Measurements from ENCODE around the gene PPIF. TPM values are rescaled to one million over a fixed set of nuclear protein-coding genes. Genes with fewer than 3 reads are reported as not detected.

PPIF gene
- total RNA-seq, 1 experiment from 2014 or later = 133 TPM

DNA sequence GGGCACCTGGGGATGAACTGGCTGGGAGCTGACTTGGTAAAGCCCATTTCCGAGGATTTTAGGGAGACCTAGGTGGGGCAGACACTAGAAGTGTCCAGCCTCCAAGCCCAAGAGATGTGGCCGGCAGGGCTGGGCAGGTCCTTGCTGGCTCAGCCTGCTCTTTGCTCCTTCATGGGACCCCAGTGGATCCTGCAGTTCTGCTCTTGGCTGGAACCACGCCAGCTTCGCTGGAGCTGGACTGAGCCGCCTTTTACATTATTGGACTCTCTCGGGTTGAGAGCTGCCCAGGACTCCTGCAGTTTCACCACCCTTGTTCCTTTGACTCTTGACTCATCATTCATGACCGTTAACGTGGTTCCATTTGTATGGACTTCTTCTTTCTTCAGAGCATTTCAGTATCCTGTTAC is 5.7 kb downstream of the PPIF start:
- no peak overlapping the region for H3K4me3 ChIP-seq (ENCODE audit: low read depth, low read length)
- BruUV-seq (replicated peaks) = no TSS peak
- no peaks in the 10 kb centered on the region for H3K27me3 Mint-ChIP-seq (ENCODE audit: insufficient read depth, unreplicated experiment)
- no peaks in the 10 kb centered on the region for H3K9me3 Mint-ChIP-seq (ENCODE audit: unreplicated experiment)
- no peak for DNase-seq
- peaks cover 7% of the 10 kb centered on the region for H3K4me1 ChIP-seq
- H3K36me3 ChIP-seq (ENCODE audit: control insufficient read depth, insufficient read depth, low read length) = peaks cover 22% of the 10 kb centered on the region
- intact Hi-C loops (cut with micrococcal nuclease; ENCODE audit: unreplicated experiment) = no loop called here
- no peaks in the 10 kb centered on the region for H3K9me3 ChIP-seq
- peaks cover 90% of the 10 kb centered on the region for H3K36me3 Mint-ChIP-seq (ENCODE audit: insufficient read depth, unreplicated experiment)
- H3K27me3 ChIP-seq (replicated peaks; ENCODE audit: control insufficient read depth, insufficient read depth, low read length) = no peaks in the 10 kb centered on the region
- peaks cover 3% of the 10 kb centered on the region for H3K4me1 Mint-ChIP-seq (ENCODE audit: low read depth, unreplicated experiment)
- ChIA-PET CTCF (no interaction called here), POLR2A (no interaction called here)
- no peak overlapping the region for H3K27ac Mint-ChIP-seq (ENCODE audit: unreplicated experiment)
- no peak overlapping the region for H3K4me3 Mint-ChIP-seq (ENCODE audit: unreplicated experiment)
- TF ChIP-seq, protein P1, sequence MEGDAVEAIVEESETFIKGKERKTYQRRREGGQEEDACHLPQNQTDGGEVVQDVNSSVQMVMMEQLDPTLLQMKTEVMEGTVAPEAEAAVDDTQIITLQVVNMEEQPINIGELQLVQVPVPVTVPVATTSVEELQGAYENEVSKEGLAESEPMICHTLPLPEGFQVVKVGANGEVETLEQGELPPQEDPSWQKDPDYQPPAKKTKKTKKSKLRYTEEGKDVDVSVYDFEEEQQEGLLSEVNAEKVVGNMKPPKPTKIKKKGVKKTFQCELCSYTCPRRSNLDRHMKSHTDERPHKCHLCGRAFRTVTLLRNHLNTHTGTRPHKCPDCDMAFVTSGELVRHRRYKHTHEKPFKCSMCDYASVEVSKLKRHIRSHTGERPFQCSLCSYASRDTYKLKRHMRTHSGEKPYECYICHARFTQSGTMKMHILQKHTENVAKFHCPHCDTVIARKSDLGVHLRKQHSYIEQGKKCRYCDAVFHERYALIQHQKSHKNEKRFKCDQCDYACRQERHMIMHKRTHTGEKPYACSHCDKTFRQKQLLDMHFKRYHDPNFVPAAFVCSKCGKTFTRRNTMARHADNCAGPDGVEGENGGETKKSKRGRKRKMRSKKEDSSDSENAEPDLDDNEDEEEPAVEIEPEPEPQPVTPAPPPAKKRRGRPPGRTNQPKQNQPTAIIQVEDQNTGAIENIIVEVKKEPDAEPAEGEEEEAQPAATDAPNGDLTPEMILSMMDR (IDR thresholded peaks at IDR 0.05; ENCODE audit: insufficient read depth in 1 of 2, low read depth in 1 of 2, low read length in 1 of 2, severe bottlenecking in 1 of 2, unreplicated experiment in 1 of 2) = no peak

DNA sequence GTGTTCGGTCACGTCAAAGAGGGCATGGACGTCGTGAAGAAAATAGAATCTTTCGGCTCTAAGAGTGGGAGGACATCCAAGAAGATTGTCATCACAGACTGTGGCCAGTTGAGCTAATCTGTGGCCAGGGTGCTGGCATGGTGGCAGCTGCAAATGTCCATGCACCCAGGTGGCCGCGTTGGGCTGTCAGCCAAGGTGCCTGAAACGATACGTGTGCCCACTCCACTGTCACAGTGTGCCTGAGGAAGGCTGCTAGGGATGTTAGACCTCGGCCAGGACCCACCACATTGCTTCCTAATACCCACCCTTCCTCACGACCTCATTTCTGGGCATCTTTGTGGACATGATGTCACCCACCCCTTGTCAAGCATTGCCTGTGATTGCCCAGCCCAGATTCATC is 6.5 kb downstream of the PPIF start:
- intact Hi-C loops (cut with micrococcal nuclease; ENCODE audit: unreplicated experiment) = no loop called here
- Mint-ChIP-seq H3K27me3 (ENCODE audit: insufficient read depth, unreplicated experiment) (no peaks in the 10 kb centered on the region), H3K4me3 (ENCODE audit: unreplicated experiment) (no peak overlapping the region), H3K9me3 (ENCODE audit: unreplicated experiment) (no peaks in the 10 kb centered on the region), H3K27ac (ENCODE audit: unreplicated experiment) (no peak overlapping the region), H3K4me1 (ENCODE audit: low read depth, unreplicated experiment) (peaks cover 8% of the 10 kb centered on the region), H3K36me3 (ENCODE audit: insufficient read depth, unreplicated experiment) (peaks cover 83% of the 10 kb centered on the region)
- BruUV-seq (replicated peaks) = no TSS peak
- CTCF ChIA-PET = interaction anchor here (0.6 kb wide), 1 partner anchor 36 kb away, joined by 3 read pairs; no protein-coding TSS in a partner anchor
- no peaks in the 10 kb centered on the region for H3K27me3 ChIP-seq (replicated peaks; ENCODE audit: control insufficient read depth, insufficient read depth, low read length)
- H3K9me3 ChIP-seq = no peaks in the 10 kb centered on the region
- no peak overlapping the region for H3K4me3 ChIP-seq (ENCODE audit: low read depth, low read length)
- H3K4me1 ChIP-seq = peaks cover 15% of the 10 kb centered on the region
- POLR2A ChIA-PET = interaction anchor here (0.5 kb wide), 1 partner anchor 853 kb away, joined by 4 read pairs; no protein-coding TSS in a partner anchor
- TF ChIP-seq, protein P1 (IDR thresholded peaks at IDR 0.05; ENCODE audit: insufficient read depth in 1 of 2, low read depth in 1 of 2, low read length in 1 of 2, severe bottlenecking in 1 of 2, unreplicated experiment in 1 of 2) = no peak
- H3K36me3 ChIP-seq (ENCODE audit: control insufficient read depth, insufficient read depth, low read length) = peaks cover 22% of the 10 kb centered on the region
- DNase-seq = no peak

DNA sequence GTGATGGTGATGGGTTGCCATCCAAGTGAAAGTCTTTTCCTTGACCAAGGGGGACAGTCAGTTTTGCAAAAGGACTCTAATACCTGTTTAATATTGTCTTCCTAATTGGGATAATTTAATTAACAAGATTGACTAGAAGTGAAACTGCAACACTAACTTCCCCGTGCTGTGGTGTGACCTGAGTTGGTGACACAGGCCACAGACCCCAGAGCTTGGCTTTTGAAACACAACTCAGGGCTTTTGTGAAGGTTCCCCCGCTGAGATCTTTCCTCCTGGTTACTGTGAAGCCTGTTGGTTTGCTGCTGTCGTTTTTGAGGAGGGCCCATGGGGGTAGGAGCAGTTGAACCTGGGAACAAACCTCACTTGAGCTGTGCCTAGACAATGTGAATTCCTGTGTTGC is 6.9 kb downstream of the PPIF start:
- H3K4me1 ChIP-seq = peaks cover 17% of the 10 kb centered on the region
- Mint-ChIP-seq H3K27ac (ENCODE audit: unreplicated experiment) (no peak overlapping the region), H3K27me3 (ENCODE audit: insufficient read depth, unreplicated experiment) (no peaks in the 10 kb centered on the region), H3K36me3 (ENCODE audit: insufficient read depth, unreplicated experiment) (peaks cover 79% of the 10 kb centered on the region), H3K9me3 (ENCODE audit: unreplicated experiment) (no peaks in the 10 kb centered on the region), H3K4me3 (ENCODE audit: unreplicated experiment) (no peak overlapping the region), H3K4me1 (ENCODE audit: low read depth, unreplicated experiment) (peaks cover 8% of the 10 kb centered on the region)
- ChIA-PET POLR2A (interaction anchor here (0.5 kb wide), 1 partner anchor 852 kb away, joined by 4 read pairs; no protein-coding TSS in a partner anchor), CTCF (interaction anchor here (0.6 kb wide), 1 partner anchor 36 kb away, joined by 3 read pairs; no protein-coding TSS in a partner anchor)
- TF ChIP-seq, protein P1 (IDR thresholded peaks at IDR 0.05; ENCODE audit: insufficient read depth in 1 of 2, low read depth in 1 of 2, low read length in 1 of 2, severe bottlenecking in 1 of 2, unreplicated experiment in 1 of 2) = no peak
- no peak overlapping the region for H3K4me3 ChIP-seq (ENCODE audit: low read depth, low read length)
- no peaks in the 10 kb centered on the region for H3K9me3 ChIP-seq
- H3K36me3 ChIP-seq (ENCODE audit: control insufficient read depth, insufficient read depth, low read length) = peaks cover 22% of the 10 kb centered on the region
- BruUV-seq (replicated peaks) = TSS peak; percentile 10
- intact Hi-C loops (cut with micrococcal nuclease; ENCODE audit: unreplicated experiment) = no loop called here
- H3K27me3 ChIP-seq (replicated peaks; ENCODE audit: control insufficient read depth, insufficient read depth, low read length) = no peaks in the 10 kb centered on the region
- DNase-seq = no peak
